ENCODE measurements around the gene ARRDC1. TPM values are rescaled to one million over a fixed set of nuclear protein-coding genes. Genes with fewer than 3 reads are reported as not detected.
"Not testable (repeated sequence)": the region's sequence is repeated elsewhere in the genome, so short reads cannot be mapped to it uniquely, and the experiment has no call there.

Gene ARRDC1
- total RNA-seq, 1 experiment from 2014 or later: 13.3 TPM

- CTCF ChIA-PET: no interaction called here
- no peak for DNase-seq (ENCODE audit: low spot score)
- intact Hi-C loops (cut with micrococcal nuclease; ENCODE audit: unreplicated experiment): no loop called here
- TF ChIP-seq, protein P1, sequence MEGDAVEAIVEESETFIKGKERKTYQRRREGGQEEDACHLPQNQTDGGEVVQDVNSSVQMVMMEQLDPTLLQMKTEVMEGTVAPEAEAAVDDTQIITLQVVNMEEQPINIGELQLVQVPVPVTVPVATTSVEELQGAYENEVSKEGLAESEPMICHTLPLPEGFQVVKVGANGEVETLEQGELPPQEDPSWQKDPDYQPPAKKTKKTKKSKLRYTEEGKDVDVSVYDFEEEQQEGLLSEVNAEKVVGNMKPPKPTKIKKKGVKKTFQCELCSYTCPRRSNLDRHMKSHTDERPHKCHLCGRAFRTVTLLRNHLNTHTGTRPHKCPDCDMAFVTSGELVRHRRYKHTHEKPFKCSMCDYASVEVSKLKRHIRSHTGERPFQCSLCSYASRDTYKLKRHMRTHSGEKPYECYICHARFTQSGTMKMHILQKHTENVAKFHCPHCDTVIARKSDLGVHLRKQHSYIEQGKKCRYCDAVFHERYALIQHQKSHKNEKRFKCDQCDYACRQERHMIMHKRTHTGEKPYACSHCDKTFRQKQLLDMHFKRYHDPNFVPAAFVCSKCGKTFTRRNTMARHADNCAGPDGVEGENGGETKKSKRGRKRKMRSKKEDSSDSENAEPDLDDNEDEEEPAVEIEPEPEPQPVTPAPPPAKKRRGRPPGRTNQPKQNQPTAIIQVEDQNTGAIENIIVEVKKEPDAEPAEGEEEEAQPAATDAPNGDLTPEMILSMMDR (conservative IDR thresholded peaks at IDR 0.05; ENCODE audit: low read depth, low read length): no peak
- TF ChIP-seq EZH2 (IDR thresholded peaks at IDR 0.05; ENCODE audit: borderline replicate concordance, low read depth, low read length, poor library complexity, severe bottlenecking): no peak
- Histone ChIP-seq H3K4me1 (ENCODE audit: insufficient read depth, low read length, poor library complexity, severe bottlenecking) (peaks cover 2% of the 10 kb centered on the region), H3K27ac (ENCODE audit: low read depth, low read length, poor library complexity, severe bottlenecking) (no peak overlapping the region), H3K9me3 (ENCODE audit: low read depth, low read length, poor library complexity, severe bottlenecking) (no peaks in the 10 kb centered on the region), H3K27me3 (replicated peaks; ENCODE audit: insufficient read depth, low read depth, low read length, poor library complexity) (no peaks in the 10 kb centered on the region), H3K4me3 (ENCODE audit: low read depth, low read length, poor library complexity, severe bottlenecking) (no peak overlapping the region), H3K36me3 (ENCODE audit: insufficient read depth, low read length, poor library complexity, severe bottlenecking) (no peaks in the 10 kb centered on the region)
- POLR2A ChIA-PET (ENCODE audit: low non-redundant PET): no interaction called here
- BruUV-seq (replicated peaks): no TSS peak
Observed at GRCh38 chr9:137626464-137626863, 21.0 kb downstream of the ARRDC1 start.

GRCh38 chr9:137627406-137627805 lies 21.9 kb downstream of the ARRDC1 start:
- H3K4me3 ChIP-seq (ENCODE audit: low read depth, low read length, poor library complexity, severe bottlenecking); H3K9me3 ChIP-seq (ENCODE audit: low read depth, low read length, poor library complexity, severe bottlenecking); intact Hi-C loops (cut with micrococcal nuclease; ENCODE audit: unreplicated experiment); BruUV-seq (replicated peaks); H3K27me3 ChIP-seq (replicated peaks; ENCODE audit: insufficient read depth, low read depth, low read length, poor library complexity); H3K4me1 ChIP-seq (ENCODE audit: insufficient read depth, low read length, poor library complexity, severe bottlenecking); POLR2A ChIA-PET (ENCODE audit: low non-redundant PET); DNase-seq (ENCODE audit: low spot score); H3K36me3 ChIP-seq (ENCODE audit: insufficient read depth, low read length, poor library complexity, severe bottlenecking); H3K27ac ChIP-seq (ENCODE audit: low read depth, low read length, poor library complexity, severe bottlenecking): not testable (repeated sequence)
- CTCF ChIA-PET: interaction anchor here (0.6 kb wide), 1 partner anchor 9 kb away, joined by 6 read pairs; the partner anchor contains the start of gene EHMT1

DNA sequence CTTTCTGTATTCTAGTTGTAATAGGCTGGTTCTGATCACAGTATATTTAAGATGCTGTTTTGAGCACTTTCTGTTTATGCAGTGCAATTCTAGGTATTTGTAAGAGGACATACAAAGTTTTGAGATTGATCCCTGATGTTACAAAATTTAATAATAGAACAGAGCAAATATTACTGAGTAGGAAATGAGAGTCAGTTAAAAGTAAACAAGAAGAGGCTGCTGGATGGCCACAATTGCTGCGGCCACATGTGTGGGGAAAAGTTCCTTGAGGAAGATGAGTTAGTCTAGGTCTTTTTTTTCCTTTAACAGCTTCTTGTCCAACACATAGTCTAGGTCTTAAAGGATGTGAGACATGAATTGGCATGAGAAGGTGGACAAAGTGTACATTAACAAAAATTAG lies 24.6 kb downstream of the ARRDC1 start:
- H3K36me3 ChIP-seq (ENCODE audit: insufficient read depth, low read length, poor library complexity, severe bottlenecking): no peaks in the 10 kb centered on the region
- TF ChIP-seq, protein P1 (conservative IDR thresholded peaks at IDR 0.05; ENCODE audit: low read depth, low read length): no peak
- TF ChIP-seq EZH2 (IDR thresholded peaks at IDR 0.05; ENCODE audit: borderline replicate concordance, low read depth, low read length, poor library complexity, severe bottlenecking): no peak
- peaks cover 10% of the 10 kb centered on the region for H3K4me1 ChIP-seq (ENCODE audit: insufficient read depth, low read length, poor library complexity, severe bottlenecking)
- BruUV-seq (replicated peaks): no TSS peak
- no peaks in the 10 kb centered on the region for H3K27me3 ChIP-seq (replicated peaks; ENCODE audit: insufficient read depth, low read depth, low read length, poor library complexity)
- intact Hi-C loops (cut with micrococcal nuclease; ENCODE audit: unreplicated experiment): no loop called here
- H3K9me3 ChIP-seq (ENCODE audit: low read depth, low read length, poor library complexity, severe bottlenecking): no peaks in the 10 kb centered on the region
- H3K4me3 ChIP-seq (ENCODE audit: low read depth, low read length, poor library complexity, severe bottlenecking): no peak overlapping the region
- H3K27ac ChIP-seq (ENCODE audit: low read depth, low read length, poor library complexity, severe bottlenecking): no peak overlapping the region
- ChIA-PET POLR2A (ENCODE audit: low non-redundant PET) (interaction anchor here (0.6 kb wide), 1 partner anchor 747 kb away, joined by 3 read pairs; no protein-coding TSS in a partner anchor), CTCF (no interaction called here)
- no peak for DNase-seq (ENCODE audit: low spot score)

GRCh38 chr9:137630679-137631078 lies 25.2 kb downstream of the ARRDC1 start:
- Histone ChIP-seq H3K36me3 (ENCODE audit: insufficient read depth, low read length, poor library complexity, severe bottlenecking) (no peaks in the 10 kb centered on the region), H3K4me3 (ENCODE audit: low read depth, low read length, poor library complexity, severe bottlenecking) (no peak overlapping the region), H3K9me3 (ENCODE audit: low read depth, low read length, poor library complexity, severe bottlenecking) (no peaks in the 10 kb centered on the region), H3K27ac (ENCODE audit: low read depth, low read length, poor library complexity, severe bottlenecking) (no peak overlapping the region), H3K4me1 (ENCODE audit: insufficient read depth, low read length, poor library complexity, severe bottlenecking) (peaks cover 10% of the 10 kb centered on the region), H3K27me3 (replicated peaks; ENCODE audit: insufficient read depth, low read depth, low read length, poor library complexity) (no peaks in the 10 kb centered on the region)
- ChIA-PET POLR2A (ENCODE audit: low non-redundant PET) (no interaction called here), CTCF (no interaction called here)
- TF ChIP-seq, protein P1 (conservative IDR thresholded peaks at IDR 0.05; ENCODE audit: low read depth, low read length): no peak
- TF ChIP-seq EZH2 (IDR thresholded peaks at IDR 0.05; ENCODE audit: borderline replicate concordance, low read depth, low read length, poor library complexity, severe bottlenecking): no peak
- no peak for DNase-seq (ENCODE audit: low spot score)
- intact Hi-C loops (cut with micrococcal nuclease; ENCODE audit: unreplicated experiment): no loop called here
- BruUV-seq (replicated peaks): no TSS peak
